Activated CD8-positive, alpha-beta memory T cell treated with anti-CD3 and anti-CD28 coated beads for 36 hours (primary cell): ENCODE results near the gene POFUT2. TPM values are rescaled to one million over a fixed set of nuclear protein-coding genes. Genes with fewer than 3 reads are reported as not detected.

ENCODE experiments used
- CTCF ChIA-PET: fragments of 350-600 bp; sonication (Branson Sonifier 250); formaldehyde crosslinking; loops from one replicate; lab custom pipeline; 2021; ENCODE audit warnings: antibody characterized with exemption; lab: Charles Lee
- POLR2A ChIA-PET: fragments of 350-600 bp; sonication (Branson Sonifier 250); formaldehyde crosslinking; loops from one replicate; lab custom pipeline; 2021; ENCODE audit warnings: antibody characterized with exemption; lab: Charles Lee
- total RNA-seq, 2 experiments: library from RNA; stranded (reverse); gene quantifications; one replicate each; pipeline ENCODE4 v1.2.3, GENCODE V29; 2021

POFUT2 gene
- total RNA-seq, 2 experiments from 2014 or later: 13.2 to 13.4 TPM

GRCh38 chr21:45246386-45247320 is 41.0 kb downstream of the POFUT2 start:
- ChIA-PET POLR2A (no interaction called here), CTCF (no interaction called here)

GRCh38 chr21:45244799-45245340 is 42.8 kb downstream of the POFUT2 start:
- CTCF ChIA-PET: no interaction called here
- POLR2A ChIA-PET: no interaction called here

- POLR2A ChIA-PET: no interaction called here
- CTCF ChIA-PET: no interaction called here
Observed at GRCh38 chr21:45243603-45244002, 44.1 kb downstream of the POFUT2 start.

- POLR2A ChIA-PET: no interaction called here
- CTCF ChIA-PET: no interaction called here
Observed at GRCh38 chr21:45241357-45241756, 46.3 kb downstream of the POFUT2 start.

- ChIA-PET POLR2A (no interaction called here), CTCF (no interaction called here)
Observed at GRCh38 chr21:45237401-45237800, 50.3 kb downstream of the POFUT2 start.

GRCh38 chr21:45236481-45236880 is 51.2 kb downstream of the POFUT2 start:
- POLR2A ChIA-PET: no interaction called here
- CTCF ChIA-PET: no interaction called here

- POLR2A ChIA-PET: no interaction called here
- CTCF ChIA-PET: no interaction called here
Observed at GRCh38 chr21:45235488-45235887, 52.2 kb downstream of the POFUT2 start.

GRCh38 chr21:45234965-45235364 is 52.7 kb downstream of the POFUT2 start:
- POLR2A ChIA-PET: no interaction called here

GRCh38 chr21:45234127-45234526 is 53.6 kb downstream of the POFUT2 start:
- ChIA-PET POLR2A (no interaction called here), CTCF (no interaction called here)

More at GRCh38 chr21:45234965-45235364, 52.7 kb downstream of the POFUT2 start:
- CTCF ChIA-PET: no interaction called here

GRCh38 chr21:45231705-45232104 is 56.0 kb downstream of the POFUT2 start:
- ChIA-PET CTCF (no interaction called here), POLR2A (no interaction called here)

GRCh38 chr21:45228656-45229240 is 58.9 kb downstream of the POFUT2 start:
- POLR2A ChIA-PET: interaction anchor here (1.0 to 1.5 kb wide), 2 partner anchors 56 to 76 kb away, joined by 3 to 4 read pairs; no protein-coding TSS in a partner anchor
- CTCF ChIA-PET: no interaction called here

- POLR2A ChIA-PET: interaction anchor here (1.0 to 1.5 kb wide), 3 partner anchors 56 to 255 kb away, joined by 3 to 4 read pairs (median 3); no protein-coding TSS in a partner anchor
Observed at GRCh38 chr21:45228171-45228641, 59.5 kb downstream of the POFUT2 start.

GRCh38 chr21:45227735-45228134 is 60.0 kb downstream of the POFUT2 start:
- POLR2A ChIA-PET: interaction anchor here (1.0 to 1.5 kb wide), 3 partner anchors 57 to 256 kb away, joined by 3 to 4 read pairs (median 3); no protein-coding TSS in a partner anchor
- CTCF ChIA-PET: interaction anchor here (1.0 to 1.1 kb wide), 2 partner anchors 65 to 89 kb away, joined by 4 to 5 read pairs; no protein-coding TSS in a partner anchor

More at GRCh38 chr21:45228171-45228641, 59.5 kb downstream of the POFUT2 start:
- CTCF ChIA-PET: interaction anchor here (1.0 to 1.1 kb wide), 2 partner anchors 65 to 90 kb away, joined by 4 to 5 read pairs; no protein-coding TSS in a partner anchor

GRCh38 chr21:45226540-45227326 is 61.0 kb downstream of the POFUT2 start:
- ChIA-PET CTCF (interaction anchor here (0.5 to 1.4 kb wide), 2 partner anchors 86 to 526 kb away, joined by 3 to 4 read pairs; no protein-coding TSS in a partner anchor), POLR2A (interaction anchor here (1.2 kb wide), 1 partner anchor 257 kb away, joined by 3 read pairs; no protein-coding TSS in a partner anchor)

GRCh38 chr21:45225741-45226327 is 61.9 kb downstream of the POFUT2 start:
- POLR2A ChIA-PET: no interaction called here

GRCh38 chr21:45225041-45225740 is 62.5 kb downstream of the POFUT2 start:
- CTCF ChIA-PET: interaction anchor here (1.4 kb wide), 1 partner anchor 17 kb away, joined by 3 read pairs; no protein-coding TSS in a partner anchor
- POLR2A ChIA-PET: interaction anchor here (0.6 kb wide), 1 partner anchor 61 kb away, joined by 3 read pairs; no protein-coding TSS in a partner anchor

More at GRCh38 chr21:45225741-45226327, 61.9 kb downstream of the POFUT2 start:
- CTCF ChIA-PET: interaction anchor here (0.5 to 1.4 kb wide), 2 partner anchors 85 to 527 kb away, joined by 3 to 4 read pairs; no protein-coding TSS in a partner anchor
